ENCODE measurements around the gene SPATA13. TPM values are rescaled to one million over a fixed set of nuclear protein-coding genes. Genes with fewer than 3 reads are reported as not detected.

SPATA13 gene
- polyA plus RNA-seq, 1 experiment = 3.6 TPM

DNA sequence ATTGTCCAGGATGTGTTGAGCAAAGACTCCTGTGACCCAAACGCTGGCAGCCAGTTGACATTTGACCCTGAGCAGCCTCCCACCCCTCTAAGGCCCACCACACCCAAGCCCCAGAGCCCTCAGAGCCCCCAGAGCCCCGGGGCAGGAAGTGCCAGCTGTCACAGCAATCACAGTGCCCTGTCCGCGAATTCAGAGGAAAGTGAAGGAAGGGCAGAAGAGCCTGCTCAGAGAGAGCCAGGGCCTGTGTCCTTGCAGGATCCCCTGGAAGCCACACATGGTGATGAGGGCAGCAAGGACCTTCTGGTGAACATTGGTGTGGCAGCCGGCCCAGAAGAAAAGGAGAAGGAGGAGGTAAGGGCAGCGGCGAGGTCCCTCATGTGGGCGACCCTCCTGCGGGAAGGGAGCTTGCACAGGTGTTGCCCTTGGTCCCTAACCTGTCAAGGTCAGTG is 63.7 kb downstream of the SPATA13 start:
- TF ChIP-seq, protein P1, sequence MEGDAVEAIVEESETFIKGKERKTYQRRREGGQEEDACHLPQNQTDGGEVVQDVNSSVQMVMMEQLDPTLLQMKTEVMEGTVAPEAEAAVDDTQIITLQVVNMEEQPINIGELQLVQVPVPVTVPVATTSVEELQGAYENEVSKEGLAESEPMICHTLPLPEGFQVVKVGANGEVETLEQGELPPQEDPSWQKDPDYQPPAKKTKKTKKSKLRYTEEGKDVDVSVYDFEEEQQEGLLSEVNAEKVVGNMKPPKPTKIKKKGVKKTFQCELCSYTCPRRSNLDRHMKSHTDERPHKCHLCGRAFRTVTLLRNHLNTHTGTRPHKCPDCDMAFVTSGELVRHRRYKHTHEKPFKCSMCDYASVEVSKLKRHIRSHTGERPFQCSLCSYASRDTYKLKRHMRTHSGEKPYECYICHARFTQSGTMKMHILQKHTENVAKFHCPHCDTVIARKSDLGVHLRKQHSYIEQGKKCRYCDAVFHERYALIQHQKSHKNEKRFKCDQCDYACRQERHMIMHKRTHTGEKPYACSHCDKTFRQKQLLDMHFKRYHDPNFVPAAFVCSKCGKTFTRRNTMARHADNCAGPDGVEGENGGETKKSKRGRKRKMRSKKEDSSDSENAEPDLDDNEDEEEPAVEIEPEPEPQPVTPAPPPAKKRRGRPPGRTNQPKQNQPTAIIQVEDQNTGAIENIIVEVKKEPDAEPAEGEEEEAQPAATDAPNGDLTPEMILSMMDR (IDR thresholded peaks at IDR 0.05; ENCODE audit: insufficient read depth, low read depth, low read length) = no peak
- DNase-seq (ENCODE audit: low read depth) = no peak
- CTCF ChIA-PET = interaction anchor here (0.9 to 2.3 kb wide), 3 partner anchors 204 to 304 kb away, joined by 3 to 13 read pairs (median 3); no protein-coding TSS in a partner anchor
- Histone ChIP-seq H3K4me3 (ENCODE audit: low read depth, low read length) (no peak overlapping the region), H3K36me3 (ENCODE audit: control insufficient read depth, insufficient read depth, low read length) (peaks cover 9% of the 10 kb centered on the region; the same call in 1 of the 2 replicates), H3K27me3 (ENCODE audit: control insufficient read depth, insufficient read depth, low read length) (no peaks in the 10 kb centered on the region)
- POLR2A ChIA-PET = no interaction called here

DNA sequence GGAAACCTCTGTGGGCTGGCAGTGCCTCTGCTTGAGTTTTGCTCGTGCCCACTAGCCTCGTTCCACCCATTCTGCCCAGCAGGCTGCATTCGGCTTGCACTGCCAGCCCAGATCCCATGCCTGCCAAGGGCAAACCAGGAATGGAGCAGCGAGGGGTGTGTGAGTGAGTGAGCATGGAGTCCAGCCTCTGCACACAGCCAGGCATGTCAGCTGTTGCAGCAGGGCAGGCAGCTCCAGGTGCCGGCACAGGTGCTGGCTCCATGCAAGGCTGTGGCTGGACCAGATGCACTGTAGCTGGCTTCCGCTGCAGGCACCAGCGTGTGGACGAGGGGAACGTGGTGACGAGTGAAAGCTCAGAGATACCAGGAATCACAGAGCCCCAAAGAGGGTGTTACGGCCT is 64.5 kb downstream of the SPATA13 start:
- POLR2A ChIA-PET = no interaction called here
- DNase-seq (ENCODE audit: low read depth) = no peak

DNA sequence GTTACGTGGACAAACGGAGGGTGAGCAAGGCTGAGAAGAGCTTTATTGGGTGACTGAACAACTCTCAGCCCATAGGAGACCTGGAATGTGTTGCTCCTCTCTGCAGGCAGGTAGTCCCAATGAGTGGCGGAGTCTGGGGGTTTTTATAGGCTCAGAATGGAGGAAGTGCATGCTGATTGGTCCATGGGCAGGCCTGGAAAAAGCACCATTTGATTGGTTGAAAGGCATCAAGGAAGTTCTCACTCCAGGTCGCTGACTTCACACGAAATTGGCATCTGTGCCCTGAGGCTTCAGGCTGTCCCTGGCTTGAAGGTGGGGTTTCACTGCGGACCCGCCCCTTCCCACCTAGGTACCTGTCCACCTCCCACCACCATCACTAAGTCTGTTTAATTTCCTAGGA is 65.4 kb downstream of the SPATA13 start:
- Histone ChIP-seq H3K36me3 (ENCODE audit: control insufficient read depth, insufficient read depth, low read length) (peaks cover 9% of the 10 kb centered on the region; the same call in 1 of the 2 replicates), H3K4me3 (ENCODE audit: low read depth, low read length) (no peak overlapping the region), H3K27me3 (ENCODE audit: control insufficient read depth, insufficient read depth, low read length) (no peaks in the 10 kb centered on the region)
- ChIA-PET POLR2A (no interaction called here), CTCF (interaction anchor here (1.0 to 2.3 kb wide), 4 partner anchors 172 to 305 kb away, joined by 4 to 13 read pairs (median 4); no protein-coding TSS in a partner anchor)
- TF ChIP-seq, protein P1 (IDR thresholded peaks at IDR 0.05; ENCODE audit: insufficient read depth, low read depth, low read length) = no peak
- DNase-seq (ENCODE audit: low read depth) = no peak

More for the DNA sequence above, 64.5 kb downstream of the SPATA13 start:
- Histone ChIP-seq H3K4me3 (ENCODE audit: low read depth, low read length) (no peak overlapping the region), H3K36me3 (ENCODE audit: control insufficient read depth, insufficient read depth, low read length) (peaks cover 9% of the 10 kb centered on the region; the same call in 1 of the 2 replicates), H3K27me3 (ENCODE audit: control insufficient read depth, insufficient read depth, low read length) (no peaks in the 10 kb centered on the region)
- CTCF ChIA-PET = interaction anchor here (0.9 to 2.3 kb wide), 3 partner anchors 205 to 305 kb away, joined by 3 to 13 read pairs (median 5); no protein-coding TSS in a partner anchor
- TF ChIP-seq, protein P1 (IDR thresholded peaks at IDR 0.05; ENCODE audit: insufficient read depth, low read depth, low read length) = no peak

DNA sequence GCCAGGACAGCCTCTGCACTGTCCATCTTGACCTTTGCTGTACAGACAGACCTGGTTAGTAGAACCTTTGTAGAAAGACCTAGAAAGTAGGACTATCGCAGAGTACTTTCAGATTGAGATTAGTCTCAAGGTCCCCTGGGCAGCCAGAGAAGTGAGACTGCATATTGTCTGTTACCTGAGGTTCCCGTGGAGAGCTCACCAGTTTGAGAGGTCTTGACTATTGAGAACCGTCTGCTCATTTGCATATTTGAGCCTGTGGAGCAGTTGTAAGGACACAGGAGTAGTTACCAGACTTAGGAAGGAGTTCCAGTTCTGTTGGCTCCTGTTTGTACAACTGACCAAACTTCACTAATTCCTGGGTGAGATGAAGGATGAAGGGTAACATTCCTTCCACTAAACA is 66.2 kb downstream of the SPATA13 start:
- POLR2A ChIA-PET = no interaction called here

DNA sequence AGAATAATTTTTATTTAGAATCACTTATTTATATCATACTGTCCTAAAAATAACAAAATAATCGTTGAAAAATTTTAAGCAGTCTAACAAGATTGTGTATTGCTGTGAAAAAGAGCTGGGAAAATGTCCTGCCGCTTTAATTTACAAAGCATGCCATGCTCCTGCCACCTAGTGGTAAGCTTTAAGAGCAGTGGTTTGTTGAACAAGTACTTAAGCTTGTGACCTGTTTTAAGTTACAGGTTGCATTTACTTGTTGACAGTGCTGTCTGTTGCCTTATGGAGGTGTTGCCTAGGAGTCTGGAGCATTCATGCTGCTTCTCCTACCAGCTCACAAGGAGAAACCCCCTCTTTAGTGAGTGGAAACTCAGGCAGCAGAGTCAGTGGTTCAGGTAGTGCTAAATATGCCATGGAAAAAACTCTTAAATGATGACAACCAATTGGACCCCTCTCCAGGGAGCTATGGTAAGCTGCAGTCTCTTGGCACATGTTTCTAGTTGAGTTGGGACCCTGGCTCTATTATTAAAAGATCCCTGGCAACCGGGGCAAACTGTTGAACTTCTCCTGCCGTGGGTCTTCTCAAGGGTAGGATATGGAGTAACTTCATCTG is 68.4 kb downstream of the SPATA13 start:
- H3K27me3 ChIP-seq (ENCODE audit: control insufficient read depth, insufficient read depth, low read length) = no peaks in the 10 kb centered on the region
- H3K4me3 ChIP-seq (ENCODE audit: low read depth, low read length) = no peak overlapping the region
- POLR2A ChIA-PET = no interaction called here
- DNase-seq (ENCODE audit: low read depth) = no peak
- H3K36me3 ChIP-seq (ENCODE audit: control insufficient read depth, insufficient read depth, low read length) = 0 out of 2 replicates have a peak, but pooled peaks cover 4% of the 10 kb centered on the region
- TF ChIP-seq, protein P1 (IDR thresholded peaks at IDR 0.05; ENCODE audit: insufficient read depth, low read depth, low read length) = peak; percentile 93
- CTCF ChIA-PET = interaction anchor here (0.5 to 2.7 kb wide), 38 partner anchors 9 to 723 kb away, joined by 3 to 34 read pairs (median 4); partner anchors contain the start of genes C1QTNF9B and MIPEP

More for the DNA sequence above, 66.2 kb downstream of the SPATA13 start:
- DNase-seq (ENCODE audit: low read depth) = no peak
- TF ChIP-seq, protein P1 (IDR thresholded peaks at IDR 0.05; ENCODE audit: insufficient read depth, low read depth, low read length) = no peak; the same call in 1 of the 2 replicates
- Histone ChIP-seq H3K36me3 (ENCODE audit: control insufficient read depth, insufficient read depth, low read length) (peaks cover 9% of the 10 kb centered on the region; the same call in 1 of the 2 replicates), H3K27me3 (ENCODE audit: control insufficient read depth, insufficient read depth, low read length) (no peaks in the 10 kb centered on the region), H3K4me3 (ENCODE audit: low read depth, low read length) (no peak overlapping the region)
- CTCF ChIA-PET = interaction anchor here (1.1 to 2.3 kb wide), 4 partner anchors 173 to 306 kb away, joined by 3 to 13 read pairs (median 4); no protein-coding TSS in a partner anchor
